Measurements from ENCODE around the gene CTXN1. TPM values are rescaled to one million over a fixed set of nuclear protein-coding genes. Genes with fewer than 3 reads are reported as not detected.

Gene CTXN1
- total and polyA plus RNA-seq, 7 donors, result 0.04 to 0.30 (median 0.25) TPM; not detected in 4

GRCh38 chr19:7905859-7906258, 20.1 kb downstream of the CTXN1 start:
- ATAC-seq (no peak), DNase-seq (no peak)
- 80 to 84% (median 84%) methylated on average over 10 of the region's 10 CpGs for WGBS, 3 donors
- intact Hi-C loops (cut with DNase I), result no loop called here
- H3K36me3 ChIP-seq (ENCODE audit: insufficient read depth in 1 of 2, low read depth in 1 of 2), result peaks cover 4 to 31% of the 10 kb centered on the region in 2 donors
- no peaks in the 10 kb centered on the region for H3K9me3 ChIP-seq
- H3K27ac ChIP-seq, result no peak overlapping the region
- no peak overlapping the region for H3K4me3 ChIP-seq
- H3K27me3 ChIP-seq (ENCODE audit: insufficient read depth in 3 of 3, low read length in 2 of 3), result no peaks in the 10 kb centered on the region
- no peak for TF ChIP-seq CTCF (IDR thresholded peaks at IDR 0.05)
- H3K4me1 ChIP-seq, result peaks cover 22% of the 10 kb centered on the region

GRCh38 chr19:7905268-7905667, 20.7 kb downstream of the CTXN1 start:
- ATAC-seq, result no peak
- Histone ChIP-seq H3K9me3 (no peaks in the 10 kb centered on the region), H3K27ac (peak overlapping the region; percentile 91), H3K4me1 (peaks cover 26% of the 10 kb centered on the region), H3K4me3 (peak overlapping the region; percentile 86), H3K27me3 (ENCODE audit: insufficient read depth in 3 of 3, low read length in 2 of 3) (no peaks in the 10 kb centered on the region), H3K36me3 (ENCODE audit: insufficient read depth in 1 of 2, low read depth in 1 of 2) (peaks cover 1 to 25% of the 10 kb centered on the region in 2 donors)
- no peak for TF ChIP-seq CTCF (IDR thresholded peaks at IDR 0.05)
- intact Hi-C loops (cut with DNase I), result no loop called here
- 46 to 68% (median 61%) methylated on average over 10 of the region's 10 CpGs for WGBS, 3 donors
- DNase-seq, result no peak

- Histone ChIP-seq H3K27me3 (ENCODE audit: insufficient read depth in 3 of 3, low read length in 2 of 3) (no peaks in the 10 kb centered on the region), H3K27ac (peak overlapping the region; percentile 91), H3K4me1 (peaks cover 27% of the 10 kb centered on the region), H3K36me3 (ENCODE audit: insufficient read depth in 1 of 2, low read depth in 1 of 2) (peaks cover 0 to 16% of the 10 kb centered on the region in 2 donors), H3K4me3 (peak overlapping the region; percentile 86), H3K9me3 (no peaks in the 10 kb centered on the region)
- 11 to 19% (median 19%) methylated on average over 31 to 65 of the region's 68 CpGs for WGBS, 3 donors
- TF ChIP-seq CTCF (IDR thresholded peaks at IDR 0.05), result no peak
- DNase-seq (peak; percentile 70 to 83), ATAC-seq (peak; percentile 39 to 65 (median 54))
- intact Hi-C loops (cut with DNase I), result loop anchor here in 1 of 2 donors (5.0 kb wide), 1 partner anchor 928 kb away; the partner anchor contains the start of genes MBD3L1 and ZNF558
Observed at GRCh38 chr19:7904074-7905020, 21.6 kb downstream of the CTXN1 start.

- Histone ChIP-seq H3K36me3 (ENCODE audit: insufficient read depth in 1 of 2, low read depth in 1 of 2) (peaks cover 0 to 11% of the 10 kb centered on the region in 2 donors), H3K27me3 (ENCODE audit: insufficient read depth in 3 of 3, low read length in 2 of 3) (no peaks in the 10 kb centered on the region), H3K4me1 (peaks cover 27% of the 10 kb centered on the region), H3K4me3 (peak within 1 kb of the TSS; percentile 86), H3K27ac (peak within 1 kb of the TSS; percentile 91), H3K9me3 (no peaks in the 10 kb centered on the region)
- intact Hi-C loops (cut with DNase I), result loop anchor here in 1 of 2 donors (5.0 kb wide), 1 partner anchor 929 kb away; the partner anchor contains the start of genes MBD3L1 and ZNF558
- peak; percentile 100 for DNase-seq
- ATAC-seq, result peak; percentile 91 to 94 (median 92)
- TF ChIP-seq CTCF (IDR thresholded peaks at IDR 0.05), result peak; percentile 34
- 0% methylated on average over 66 to 89 of the region's 89 CpGs for WGBS, 3 donors
Observed at GRCh38 chr19:7903244-7904073, 22.5 kb downstream of the CTXN1 start, which contains the start of gene MAP2K7. TSS of gene MAP2K7 (plus strand) at chr19:7903877. CDS start at chr19:7903945, 68 bp downstream.

Data from psoas muscle (tissue), 8 donors.